Osteoblast (primary cell): ENCODE data around the gene GLYATL1. TPM values are rescaled to one million over a fixed set of nuclear protein-coding genes. Genes with fewer than 3 reads are reported as not detected.

Experiments
- DNase-seq: peaks from one replicate; pipeline ENCODE4 v3.0.0; 2011; ENCODE audit warnings: low spot score, mixed read lengths; ENCODE audit not compliant: insufficient read length; ENCODE audit errors: missing footprints
- H2AFZ ChIP-seq: 2 replicates; pipeline ENCODE4 v1.6.0; 2011; ENCODE audit warnings: mild to moderate bottlenecking, low read length
- H3K27ac ChIP-seq: 2 replicates; pipeline ENCODE4 v1.5.1; 2011; ENCODE audit warnings: mild to moderate bottlenecking, low read depth, low read length, moderate library complexity
- H3K27me3 ChIP-seq: 2 replicates; pipeline ENCODE4 v1.6.0; 2012; ENCODE audit warnings: mild to moderate bottlenecking, control low read depth, inconsistent platforms, low read length, moderate library complexity; ENCODE audit not compliant: insufficient read depth
- H3K36me3 ChIP-seq: 2 replicates; pipeline ENCODE4 v1.5.1; 2011; ENCODE audit warnings: mild to moderate bottlenecking, low read length, control low read depth, moderate library complexity; ENCODE audit not compliant: insufficient read depth
- H3K4me1 ChIP-seq: 2 replicates; pipeline ENCODE4 v1.5.1; 2011; ENCODE audit warnings: mild to moderate bottlenecking, low read length, control low read depth, moderate library complexity; ENCODE audit not compliant: insufficient read depth
- H3K4me2 ChIP-seq: 2 replicates; pipeline ENCODE4 v1.6.0; 2011; ENCODE audit warnings: mild to moderate bottlenecking, low read length; ENCODE audit not compliant: insufficient read depth
- H3K4me3 ChIP-seq: fragments of 200-600 bp; sonication (generic); 3 replicates; pipeline ENCODE4 v1.5.1; 2012; ENCODE audit warnings: mild to moderate bottlenecking, low read length, inconsistent platforms; ENCODE audit not compliant: insufficient read depth
- H3K79me2 ChIP-seq: 2 replicates; pipeline ENCODE4 v1.6.0; 2012; ENCODE audit warnings: mild to moderate bottlenecking, low read length, control low read depth, inconsistent platforms; ENCODE audit not compliant: insufficient read depth
- H3K9me3 ChIP-seq: 2 replicates; pipeline ENCODE4 v1.5.1; 2011; ENCODE audit warnings: low read depth, low read length, control low read depth
- H4K20me1 ChIP-seq: 2 replicates; pipeline ENCODE4 v1.6.0; 2012; ENCODE audit warnings: mild to moderate bottlenecking, low read length, control low read depth; ENCODE audit not compliant: insufficient read depth
- CTCF ChIP-seq: IDR thresholded peaks from 2 replicates; pipeline ENCODE4 v1.5.1; 2011; ENCODE audit warnings: mild to moderate bottlenecking, low read depth, low read length, moderate library complexity; ENCODE audit errors: extremely low read depth
- total RNA-seq: library from RNA; depleted of rRNA; stranded (reverse); fragments of >200 nt; gene quantifications from 2 replicates; pipeline ENCODE4 v1.2.3, GENCODE V29; 2012

Gene GLYATL1
- total RNA-seq, 1 donor = not detected

GRCh38 chr11:58919980-58920379, 19.3 kb upstream of the GLYATL1 start:
- Histone ChIP-seq H3K4me1 (peaks cover 4% of the 10 kb centered on the region), H3K4me3 (no peak overlapping the region), H2AFZ (no peak overlapping the region), H3K36me3 (no peaks in the 10 kb centered on the region), H3K27me3 (no peaks in the 10 kb centered on the region), H4K20me1 (no peaks in the 10 kb centered on the region), H3K4me2 (no peak overlapping the region), H3K9me3 (peaks cover 5% of the 10 kb centered on the region), H3K27ac (no peak overlapping the region), H3K79me2 (no peaks in the 10 kb centered on the region)
- no peak for TF ChIP-seq CTCF
- no peak for DNase-seq

- peaks cover 5% of the 10 kb centered on the region for H3K9me3 ChIP-seq
- H2AFZ ChIP-seq = no peak overlapping the region
- no peak for DNase-seq
- peaks cover 11% of the 10 kb centered on the region for H3K4me1 ChIP-seq
- H3K27ac ChIP-seq = no peak overlapping the region
- no peaks in the 10 kb centered on the region for H3K79me2 ChIP-seq
- H3K4me3 ChIP-seq = no peak overlapping the region
- TF ChIP-seq CTCF = no peak
- no peak overlapping the region for H3K4me2 ChIP-seq
- H4K20me1 ChIP-seq = no peaks in the 10 kb centered on the region
- no peaks in the 10 kb centered on the region for H3K27me3 ChIP-seq
- H3K36me3 ChIP-seq = no peaks in the 10 kb centered on the region
Measured at GRCh38 chr11:58921778-58922390, 17.4 kb upstream of the GLYATL1 start.

GRCh38 chr11:58922479-58922878, 16.8 kb upstream of the GLYATL1 start:
- Histone ChIP-seq H3K9me3 (no peaks in the 10 kb centered on the region), H3K27me3 (no peaks in the 10 kb centered on the region), H3K27ac (no peak overlapping the region), H3K79me2 (no peaks in the 10 kb centered on the region), H3K4me1 (peaks cover 17% of the 10 kb centered on the region), H3K4me3 (no peak overlapping the region), H2AFZ (no peak overlapping the region), H3K36me3 (no peaks in the 10 kb centered on the region), H3K4me2 (no peak overlapping the region), H4K20me1 (no peaks in the 10 kb centered on the region)
- no peak for TF ChIP-seq CTCF
- DNase-seq = no peak

GRCh38 chr11:58923300-58923788, 15.9 kb upstream of the GLYATL1 start:
- DNase-seq = no peak
- Histone ChIP-seq H3K4me3 (peak overlapping the region; percentile 57), H3K9me3 (no peaks in the 10 kb centered on the region), H3K36me3 (no peaks in the 10 kb centered on the region), H3K79me2 (no peaks in the 10 kb centered on the region), H3K27ac (no peak overlapping the region), H3K4me1 (peaks cover 24% of the 10 kb centered on the region), H4K20me1 (no peaks in the 10 kb centered on the region), H3K27me3 (no peaks in the 10 kb centered on the region), H3K4me2 (peak overlapping the region; percentile 75), H2AFZ (peak overlapping the region; percentile 27)
- peak; percentile 34 for TF ChIP-seq CTCF
